ENCODE data around the gene USP17L30.
A peak's percentile ranks its signal among the peaks of the same experiment; 100 is the strongest.
"Not testable (repeated sequence)": the region's sequence is repeated elsewhere in the genome, so short reads cannot be mapped to it uniquely, and the experiment has no call there.

The USP17L30 gene, protein sequence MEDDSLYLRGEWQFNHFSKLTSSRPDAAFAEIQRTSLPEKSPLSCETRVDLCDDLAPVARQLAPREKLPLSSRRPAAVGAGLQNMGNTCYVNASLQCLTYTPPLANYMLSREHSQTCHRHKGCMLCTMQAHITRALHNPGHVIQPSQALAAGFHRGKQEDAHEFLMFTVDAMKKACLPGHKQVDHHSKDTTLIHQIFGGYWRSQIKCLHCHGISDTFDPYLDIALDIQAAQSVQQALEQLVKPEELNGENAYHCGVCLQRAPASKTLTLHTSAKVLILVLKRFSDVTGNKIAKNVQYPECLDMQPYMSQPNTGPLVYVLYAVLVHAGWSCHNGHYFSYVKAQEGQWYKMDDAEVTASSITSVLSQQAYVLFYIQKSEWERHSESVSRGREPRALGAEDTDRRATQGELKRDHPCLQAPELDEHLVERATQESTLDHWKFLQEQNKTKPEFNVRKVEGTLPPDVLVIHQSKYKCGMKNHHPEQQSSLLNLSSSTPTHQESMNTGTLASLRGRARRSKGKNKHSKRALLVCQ

DNA sequence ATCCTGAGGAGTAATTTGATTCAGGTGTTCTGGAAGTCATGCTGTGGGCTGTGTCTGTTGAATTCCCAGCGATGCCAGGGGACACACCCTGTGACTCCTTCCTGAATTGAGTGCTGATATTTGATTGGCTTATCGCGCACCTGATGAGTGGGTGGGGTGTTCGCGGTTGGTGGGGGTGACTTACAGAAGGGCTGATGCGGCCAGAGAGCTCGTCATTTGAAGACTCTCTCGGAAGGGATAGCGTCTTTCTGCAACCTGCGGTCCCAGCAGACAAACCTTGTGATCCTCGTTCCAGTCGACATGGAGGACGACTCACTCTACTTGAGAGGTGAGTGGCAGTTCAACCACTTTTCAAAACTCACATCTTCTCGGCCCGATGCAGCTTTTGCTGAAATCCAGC lies at the start of gene USP17L30:
USP17L30 (plus strand) TSS at position 301 of the 400 bp plus-strand sequence; CDS start at position 301, 0 bp downstream.
- not testable (repeated sequence) for DNase-seq

DNA sequence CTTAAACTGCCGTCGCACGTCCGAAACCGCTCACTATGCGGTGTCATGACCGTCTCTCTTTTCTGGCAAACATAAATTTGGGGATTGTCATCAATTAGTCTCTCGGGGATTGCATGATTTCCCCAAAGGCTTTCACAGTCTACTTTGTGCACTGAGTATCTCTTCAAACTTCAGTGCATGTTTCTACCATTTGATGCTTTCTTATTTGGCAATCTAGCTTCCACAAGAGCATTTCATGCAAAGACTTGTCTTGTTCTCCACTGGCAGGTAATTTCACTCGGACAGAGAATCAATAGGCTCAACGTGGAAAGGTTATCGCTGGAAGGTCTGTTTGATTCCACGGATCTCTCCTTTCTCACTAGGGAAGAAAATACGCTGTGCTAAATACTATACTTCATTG lies 38.7 kb upstream of the USP17L30 start:
- DNase-seq, result not testable (repeated sequence)

DNA sequence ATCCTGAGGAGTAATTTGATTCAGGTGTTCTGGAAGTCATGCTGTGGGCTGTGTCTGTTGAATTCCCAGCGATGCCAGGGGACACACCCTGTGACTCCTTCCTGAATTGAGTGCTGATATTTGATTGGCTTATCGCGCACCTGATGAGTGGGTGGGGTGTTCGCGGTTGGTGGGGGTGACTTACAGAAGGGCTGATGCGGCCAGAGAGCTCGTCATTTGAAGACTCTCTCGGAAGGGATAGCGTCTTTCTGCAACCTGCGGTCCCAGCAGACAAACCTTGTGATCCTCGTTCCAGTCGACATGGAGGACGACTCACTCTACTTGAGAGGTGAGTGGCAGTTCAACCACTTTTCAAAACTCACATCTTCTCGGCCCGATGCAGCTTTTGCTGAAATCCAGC lies 38.1 kb upstream of the USP17L30 start, which contains the start of gene USP17L24:
USP17L24 (plus strand) TSS at position 301 of the 400 bp plus-strand sequence; CDS start at position 301, 0 bp downstream.
- not testable (repeated sequence) for DNase-seq

DNA sequence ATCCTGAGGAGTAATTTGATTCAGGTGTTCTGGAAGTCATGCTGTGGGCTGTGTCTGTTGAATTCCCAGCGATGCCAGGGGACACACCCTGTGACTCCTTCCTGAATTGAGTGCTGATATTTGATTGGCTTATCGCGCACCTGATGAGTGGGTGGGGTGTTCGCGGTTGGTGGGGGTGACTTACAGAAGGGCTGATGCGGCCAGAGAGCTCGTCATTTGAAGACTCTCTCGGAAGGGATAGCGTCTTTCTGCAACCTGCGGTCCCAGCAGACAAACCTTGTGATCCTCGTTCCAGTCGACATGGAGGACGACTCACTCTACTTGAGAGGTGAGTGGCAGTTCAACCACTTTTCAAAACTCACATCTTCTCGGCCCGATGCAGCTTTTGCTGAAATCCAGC lies 33.3 kb upstream of the USP17L30 start, which contains the start of gene USP17L25:
USP17L25 (plus strand) TSS at position 301 of the 400 bp plus-strand sequence; CDS start at position 301, 0 bp downstream.
- DNase-seq, result not testable (repeated sequence)

DNA sequence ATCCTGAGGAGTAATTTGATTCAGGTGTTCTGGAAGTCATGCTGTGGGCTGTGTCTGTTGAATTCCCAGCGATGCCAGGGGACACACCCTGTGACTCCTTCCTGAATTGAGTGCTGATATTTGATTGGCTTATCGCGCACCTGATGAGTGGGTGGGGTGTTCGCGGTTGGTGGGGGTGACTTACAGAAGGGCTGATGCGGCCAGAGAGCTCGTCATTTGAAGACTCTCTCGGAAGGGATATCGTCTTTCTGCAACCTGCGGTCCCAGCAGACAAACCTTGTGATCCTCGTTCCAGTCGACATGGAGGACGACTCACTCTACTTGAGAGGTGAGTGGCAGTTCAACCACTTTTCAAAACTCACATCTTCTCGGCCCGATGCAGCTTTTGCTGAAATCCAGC lies 28.6 kb upstream of the USP17L30 start, which contains the start of gene USP17L26:
USP17L26 (plus strand) TSS at position 301 of the 400 bp plus-strand sequence; CDS start at position 301, 0 bp downstream.
- not testable (repeated sequence) for DNase-seq

DNA sequence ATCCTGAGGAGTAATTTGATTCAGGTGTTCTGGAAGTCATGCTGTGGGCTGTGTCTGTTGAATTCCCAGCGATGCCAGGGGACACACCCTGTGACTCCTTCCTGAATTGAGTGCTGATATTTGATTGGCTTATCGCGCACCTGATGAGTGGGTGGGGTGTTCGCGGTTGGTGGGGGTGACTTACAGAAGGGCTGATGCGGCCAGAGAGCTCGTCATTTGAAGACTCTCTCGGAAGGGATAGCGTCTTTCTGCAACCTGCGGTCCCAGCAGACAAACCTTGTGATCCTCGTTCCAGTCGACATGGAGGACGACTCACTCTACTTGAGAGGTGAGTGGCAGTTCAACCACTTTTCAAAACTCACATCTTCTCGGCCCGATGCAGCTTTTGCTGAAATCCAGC lies 23.8 kb upstream of the USP17L30 start, which contains the start of gene USP17L5:
USP17L5 (plus strand) TSS at position 301 of the 400 bp plus-strand sequence; CDS start at position 301, 0 bp downstream.
- not testable (repeated sequence) for DNase-seq

DNA sequence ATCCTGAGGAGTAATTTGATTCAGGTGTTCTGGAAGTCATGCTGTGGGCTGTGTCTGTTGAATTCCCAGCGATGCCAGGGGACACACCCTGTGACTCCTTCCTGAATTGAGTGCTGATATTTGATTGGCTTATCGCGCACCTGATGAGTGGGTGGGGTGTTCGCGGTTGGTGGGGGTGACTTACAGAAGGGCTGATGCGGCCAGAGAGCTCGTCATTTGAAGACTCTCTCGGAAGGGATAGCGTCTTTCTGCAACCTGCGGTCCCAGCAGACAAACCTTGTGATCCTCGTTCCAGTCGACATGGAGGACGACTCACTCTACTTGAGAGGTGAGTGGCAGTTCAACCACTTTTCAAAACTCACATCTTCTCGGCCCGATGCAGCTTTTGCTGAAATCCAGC lies 19.1 kb upstream of the USP17L30 start, which contains the start of gene USP17L27:
USP17L27 (plus strand) TSS at position 301 of the 400 bp plus-strand sequence; CDS start at position 301, 0 bp downstream.
- DNase-seq, result not testable (repeated sequence)

DNA sequence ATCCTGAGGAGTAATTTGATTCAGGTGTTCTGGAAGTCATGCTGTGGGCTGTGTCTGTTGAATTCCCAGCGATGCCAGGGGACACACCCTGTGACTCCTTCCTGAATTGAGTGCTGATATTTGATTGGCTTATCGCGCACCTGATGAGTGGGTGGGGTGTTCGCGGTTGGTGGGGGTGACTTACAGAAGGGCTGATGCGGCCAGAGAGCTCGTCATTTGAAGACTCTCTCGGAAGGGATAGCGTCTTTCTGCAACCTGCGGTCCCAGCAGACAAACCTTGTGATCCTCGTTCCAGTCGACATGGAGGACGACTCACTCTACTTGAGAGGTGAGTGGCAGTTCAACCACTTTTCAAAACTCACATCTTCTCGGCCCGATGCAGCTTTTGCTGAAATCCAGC lies 14.3 kb upstream of the USP17L30 start, which contains the start of gene USP17L28:
USP17L28 (plus strand) TSS at position 301 of the 400 bp plus-strand sequence; CDS start at position 301, 0 bp downstream.
- not testable (repeated sequence) for DNase-seq

DNA sequence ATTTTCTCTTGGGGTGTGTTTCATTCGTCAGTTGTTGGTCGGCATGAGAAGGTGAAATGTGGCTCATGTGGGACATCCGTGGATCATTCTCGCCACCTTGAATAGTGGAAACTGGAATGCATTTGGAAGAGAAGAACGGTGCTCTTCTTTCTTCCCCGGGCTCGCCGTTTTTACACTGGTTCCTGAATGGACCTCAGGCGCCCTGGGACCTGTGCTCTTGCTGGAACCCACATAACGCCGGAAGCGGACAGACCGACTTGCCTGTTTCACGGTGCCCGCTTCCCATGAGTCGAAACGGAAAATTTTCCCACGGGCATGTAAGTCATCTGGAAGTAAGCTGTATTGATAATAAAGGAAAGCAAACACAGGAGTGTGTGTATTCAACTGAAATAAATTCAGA lies 12.1 kb upstream of the USP17L30 start:
- DNase-seq, result not testable (repeated sequence)

DNA sequence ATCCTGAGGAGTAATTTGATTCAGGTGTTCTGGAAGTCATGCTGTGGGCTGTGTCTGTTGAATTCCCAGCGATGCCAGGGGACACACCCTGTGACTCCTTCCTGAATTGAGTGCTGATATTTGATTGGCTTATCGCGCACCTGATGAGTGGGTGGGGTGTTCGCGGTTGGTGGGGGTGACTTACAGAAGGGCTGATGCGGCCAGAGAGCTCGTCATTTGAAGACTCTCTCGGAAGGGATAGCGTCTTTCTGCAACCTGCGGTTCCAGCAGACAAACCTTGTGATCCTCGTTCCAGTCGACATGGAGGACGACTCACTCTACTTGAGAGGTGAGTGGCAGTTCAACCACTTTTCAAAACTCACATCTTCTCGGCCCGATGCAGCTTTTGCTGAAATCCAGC lies 9.6 kb upstream of the USP17L30 start, which contains the start of gene USP17L29:
USP17L29 (plus strand) TSS at position 301 of the 400 bp plus-strand sequence; CDS start at position 301, 0 bp downstream.
- DNase-seq, result not testable (repeated sequence)

DNA sequence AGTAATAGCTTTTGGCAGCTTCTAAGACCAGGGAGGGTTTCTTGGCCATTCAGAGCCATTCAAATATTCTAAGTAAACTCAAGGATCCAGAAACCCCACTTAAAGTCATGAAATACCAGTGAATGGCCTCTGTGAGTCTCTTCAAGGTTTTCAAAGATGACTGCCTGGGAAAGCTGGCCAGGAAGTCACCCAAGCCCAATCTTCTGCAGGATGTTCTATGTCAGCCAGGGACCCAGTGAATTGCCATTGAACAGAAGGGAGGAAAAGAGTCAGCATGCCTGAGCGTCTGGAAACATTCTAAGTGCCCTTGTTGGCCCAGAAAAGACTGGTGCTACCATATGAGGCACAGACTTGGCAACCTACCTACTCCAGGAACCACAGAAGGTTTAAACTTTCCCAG lies 17.0 kb downstream of the USP17L30 start:
- DNase-seq, result not testable (repeated sequence)

DNA sequence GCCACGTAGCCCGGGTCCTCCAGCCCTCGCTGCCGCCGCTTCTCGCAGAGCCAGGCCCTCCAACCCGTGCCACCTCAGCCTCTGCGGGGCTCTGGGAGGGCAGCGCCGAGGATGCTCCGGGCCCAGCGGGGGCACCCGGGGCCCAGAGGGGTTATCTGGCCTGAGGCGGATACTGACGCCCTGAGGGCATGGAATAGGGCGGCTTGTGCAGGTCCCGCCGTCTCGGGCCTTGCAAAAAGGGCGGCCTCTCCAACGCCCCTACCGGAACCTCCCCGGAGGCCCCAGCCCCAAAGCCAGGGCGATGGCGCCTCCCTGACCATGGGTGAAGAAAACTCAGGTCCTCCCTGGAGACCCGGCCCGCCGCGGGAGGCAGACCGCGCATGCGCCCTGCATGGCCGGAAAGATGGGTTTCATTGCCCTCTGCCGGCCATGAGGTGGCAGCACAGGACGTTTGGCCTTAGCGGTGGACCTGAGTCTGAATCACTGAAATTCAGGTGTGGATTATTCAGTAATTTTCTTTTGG lies 18.1 kb downstream of the USP17L30 start:
- peak; percentile 67 for DNase-seq

DNA sequence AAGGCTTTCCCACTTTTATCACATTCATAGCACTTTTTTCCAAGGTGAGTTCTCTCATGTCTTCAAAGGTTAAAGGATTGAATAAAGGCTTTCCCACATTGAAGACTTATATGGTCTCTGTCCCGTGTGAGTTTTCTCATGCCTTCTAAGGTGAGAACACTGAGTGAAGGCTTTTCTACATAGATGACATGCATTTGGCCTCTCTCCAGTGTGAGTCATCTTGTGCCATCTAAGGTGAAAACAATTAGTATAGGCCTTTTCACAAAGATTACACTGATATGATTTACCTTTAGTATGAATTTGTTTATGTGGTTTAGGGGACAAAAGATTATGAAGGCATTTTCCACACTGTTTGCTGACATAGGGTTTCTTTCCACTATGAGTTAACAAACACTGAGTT lies 21.2 kb downstream of the USP17L30 start:
- DNase-seq, result no peak

DNA sequence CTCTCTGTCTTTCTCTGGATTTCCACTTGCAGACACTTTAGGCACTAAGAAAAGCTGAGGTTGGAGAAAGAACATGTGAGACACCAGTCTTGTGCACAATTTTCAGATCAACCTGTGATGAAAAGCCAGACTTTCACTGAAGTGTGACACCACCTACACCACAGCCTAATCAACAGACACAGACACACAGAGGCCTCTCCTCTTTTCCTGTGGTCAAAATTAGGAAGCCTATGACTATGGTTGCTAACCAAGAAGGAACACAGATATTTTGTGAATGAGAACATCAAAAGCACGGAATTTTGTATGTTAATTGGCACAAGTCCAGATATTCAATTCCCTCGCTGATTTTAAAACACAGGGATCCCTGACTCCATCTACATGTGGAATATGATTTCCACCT lies 26.1 kb downstream of the USP17L30 start:
- DNase-seq, result not testable (repeated sequence)

DNA sequence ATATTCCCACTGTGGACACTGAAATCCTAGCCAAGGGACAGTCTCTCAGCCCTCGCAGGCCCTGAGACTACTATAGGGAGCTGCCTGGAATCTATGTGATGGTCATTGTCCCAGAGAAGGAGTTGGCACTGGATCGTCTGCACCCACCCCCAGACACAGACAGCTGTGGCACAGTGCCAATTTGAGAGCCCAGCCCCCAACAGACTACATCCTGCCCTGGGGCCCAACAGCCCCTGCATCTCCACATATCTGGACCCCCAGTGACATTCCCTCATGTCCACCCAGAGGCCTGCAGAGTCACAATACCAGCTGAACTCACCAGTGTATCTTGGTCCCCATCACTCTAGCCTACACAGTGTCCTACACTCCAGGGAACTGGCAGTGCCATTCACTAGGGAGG lies 42.8 kb downstream of the USP17L30 start:
- not testable (repeated sequence) for DNase-seq

DNA sequence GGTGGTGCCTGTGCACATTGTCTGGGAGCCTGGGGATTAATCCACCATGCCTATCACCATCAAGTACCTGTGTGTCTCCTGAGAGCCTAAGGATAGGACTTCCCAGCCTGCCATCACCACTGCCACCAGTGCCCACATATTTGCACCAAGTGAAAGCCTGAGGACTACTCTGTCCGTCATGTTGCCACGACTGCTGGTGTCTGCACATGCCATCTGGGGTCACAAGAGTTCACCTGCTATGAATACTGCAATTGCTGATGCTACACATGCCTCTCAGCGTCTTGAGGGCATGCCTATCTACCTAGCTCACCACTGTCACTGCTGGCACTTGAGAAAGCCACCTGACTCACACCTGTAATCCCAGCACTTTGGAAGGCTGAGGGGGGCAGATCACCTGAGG lies 43.6 kb downstream of the USP17L30 start:
- DNase-seq, result not testable (repeated sequence)

DNA sequence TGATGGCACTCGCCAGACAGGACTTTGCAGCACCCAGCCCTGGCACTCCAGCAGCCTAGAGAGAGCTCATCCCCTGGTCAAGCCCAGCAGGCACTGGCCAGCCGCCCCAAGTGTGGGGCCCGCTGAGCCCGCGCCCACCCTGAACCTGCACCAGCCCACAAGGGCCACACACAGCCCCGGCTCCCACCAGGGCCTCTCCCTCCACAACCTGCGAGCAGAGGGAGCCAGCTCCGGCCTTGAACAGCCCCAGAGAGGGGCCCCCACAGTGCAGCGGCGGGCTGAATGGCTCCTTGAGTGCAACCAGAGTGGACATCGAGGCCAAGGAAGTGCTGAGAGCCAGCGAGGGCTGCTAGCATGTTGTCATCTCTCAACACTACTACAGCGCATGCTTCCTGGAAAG lies 46.9 kb downstream of the USP17L30 start:
- no peak for DNase-seq
